HEK293 (cell line): Measurements from ENCODE around the gene SOCS7.

Experiments used
- WT1 ChIP-seq: fragments of 450-650 bp; formaldehyde crosslinking; IDR thresholded peaks from 2 replicates; pipeline ENCODE4 v1.5.1; 2016; ENCODE audit warnings: missing biosample characterization, missing genetic modification characterization
- ZNF626 ChIP-seq: fragments of 450-650 bp; sonication (Bioruptor Pico); formaldehyde crosslinking; IDR thresholded peaks from 2 replicates; pipeline ENCODE4 v1.5.1; 2018; ENCODE audit warnings: missing biosample characterization, missing genetic modification characterization, inconsistent platforms
- ZNF645 ChIP-seq: fragments of 450-650 bp; formaldehyde crosslinking; IDR thresholded peaks from 2 replicates; pipeline ENCODE4; 2016; ENCODE audit warnings: missing biosample characterization, missing genetic modification characterization
- ZNF768 ChIP-seq: fragments of 450-650 bp; formaldehyde crosslinking; IDR thresholded peaks from 2 replicates; pipeline ENCODE4 v1.5.1; 2018; ENCODE audit warnings: missing biosample characterization, mild to moderate bottlenecking, missing genetic modification characterization
- TF ChIP-seq, protein P1 (sequence below): fragments of 450-650 bp; formaldehyde crosslinking; IDR thresholded peaks from 2 replicates; pipeline ENCODE4 v1.5.1; 2016; ENCODE audit warnings: missing biosample characterization, missing genetic modification characterization

- no peak for TF ChIP-seq ZNF645 (tag by site-specific recombination)
- no peak for TF ChIP-seq ZNF768 (tag by site-specific recombination)
- no peak for TF ChIP-seq ZNF626 (tag by site-specific recombination)
- TF ChIP-seq WT1 (tag by site-specific recombination), result no peak
- TF ChIP-seq, protein P1, sequence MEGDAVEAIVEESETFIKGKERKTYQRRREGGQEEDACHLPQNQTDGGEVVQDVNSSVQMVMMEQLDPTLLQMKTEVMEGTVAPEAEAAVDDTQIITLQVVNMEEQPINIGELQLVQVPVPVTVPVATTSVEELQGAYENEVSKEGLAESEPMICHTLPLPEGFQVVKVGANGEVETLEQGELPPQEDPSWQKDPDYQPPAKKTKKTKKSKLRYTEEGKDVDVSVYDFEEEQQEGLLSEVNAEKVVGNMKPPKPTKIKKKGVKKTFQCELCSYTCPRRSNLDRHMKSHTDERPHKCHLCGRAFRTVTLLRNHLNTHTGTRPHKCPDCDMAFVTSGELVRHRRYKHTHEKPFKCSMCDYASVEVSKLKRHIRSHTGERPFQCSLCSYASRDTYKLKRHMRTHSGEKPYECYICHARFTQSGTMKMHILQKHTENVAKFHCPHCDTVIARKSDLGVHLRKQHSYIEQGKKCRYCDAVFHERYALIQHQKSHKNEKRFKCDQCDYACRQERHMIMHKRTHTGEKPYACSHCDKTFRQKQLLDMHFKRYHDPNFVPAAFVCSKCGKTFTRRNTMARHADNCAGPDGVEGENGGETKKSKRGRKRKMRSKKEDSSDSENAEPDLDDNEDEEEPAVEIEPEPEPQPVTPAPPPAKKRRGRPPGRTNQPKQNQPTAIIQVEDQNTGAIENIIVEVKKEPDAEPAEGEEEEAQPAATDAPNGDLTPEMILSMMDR (tag by site-specific recombination), result no peak
Observed at GRCh38 chr17:38338053-38338452, 13.6 kb upstream of the SOCS7 start.
